ENCODE data around the gene ADCY7. TPM values are rescaled to one million over a fixed set of nuclear protein-coding genes. Genes with fewer than 3 reads are reported as not detected.

Gene ADCY7
- polyA plus RNA-seq, 1 experiment, result 8.5 TPM

GRCh38 chr16:50245417-50246298 is 20.7 kb upstream of the ADCY7 start:
- CTCF ChIA-PET, result interaction anchor here (0.7 to 1.8 kb wide), 7 partner anchors 9 to 420 kb away, joined by 3 to 6 read pairs (median 4); partner anchors contain the start of gene BRD7
- peak overlapping the region; percentile 54 for H3K4me3 ChIP-seq (ENCODE audit: low read depth, low read length)
- peaks cover 23% of the 10 kb centered on the region for H3K27me3 ChIP-seq (ENCODE audit: control insufficient read depth, insufficient read depth, low read length)
- TF ChIP-seq, protein P1, sequence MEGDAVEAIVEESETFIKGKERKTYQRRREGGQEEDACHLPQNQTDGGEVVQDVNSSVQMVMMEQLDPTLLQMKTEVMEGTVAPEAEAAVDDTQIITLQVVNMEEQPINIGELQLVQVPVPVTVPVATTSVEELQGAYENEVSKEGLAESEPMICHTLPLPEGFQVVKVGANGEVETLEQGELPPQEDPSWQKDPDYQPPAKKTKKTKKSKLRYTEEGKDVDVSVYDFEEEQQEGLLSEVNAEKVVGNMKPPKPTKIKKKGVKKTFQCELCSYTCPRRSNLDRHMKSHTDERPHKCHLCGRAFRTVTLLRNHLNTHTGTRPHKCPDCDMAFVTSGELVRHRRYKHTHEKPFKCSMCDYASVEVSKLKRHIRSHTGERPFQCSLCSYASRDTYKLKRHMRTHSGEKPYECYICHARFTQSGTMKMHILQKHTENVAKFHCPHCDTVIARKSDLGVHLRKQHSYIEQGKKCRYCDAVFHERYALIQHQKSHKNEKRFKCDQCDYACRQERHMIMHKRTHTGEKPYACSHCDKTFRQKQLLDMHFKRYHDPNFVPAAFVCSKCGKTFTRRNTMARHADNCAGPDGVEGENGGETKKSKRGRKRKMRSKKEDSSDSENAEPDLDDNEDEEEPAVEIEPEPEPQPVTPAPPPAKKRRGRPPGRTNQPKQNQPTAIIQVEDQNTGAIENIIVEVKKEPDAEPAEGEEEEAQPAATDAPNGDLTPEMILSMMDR (IDR thresholded peaks at IDR 0.05; ENCODE audit: low read depth, low read length), result no peak
- POLR2A ChIA-PET, result interaction anchor here (0.6 kb wide), 1 partner anchor 113 kb away, joined by 10 read pairs; no protein-coding TSS in a partner anchor
- no peaks in the 10 kb centered on the region; the same call in 1 of the 2 replicates for H3K9me3 ChIP-seq (ENCODE audit: control insufficient read depth, insufficient read depth, low read length)
- no peak for DNase-seq (ENCODE audit: low read depth, low spot score)
- no peak overlapping the region for H3K27ac ChIP-seq (ENCODE audit: low read depth, low read length)

GRCh38 chr16:50246299-50247122 is 19.8 kb upstream of the ADCY7 start:
- TF ChIP-seq, protein P1 (IDR thresholded peaks at IDR 0.05; ENCODE audit: low read depth, low read length), result no peak
- no peak overlapping the region for H3K27ac ChIP-seq (ENCODE audit: low read depth, low read length)
- ChIA-PET POLR2A (interaction anchor here (0.6 kb wide), 1 partner anchor 114 kb away, joined by 10 read pairs; no protein-coding TSS in a partner anchor), CTCF (interaction anchor here (0.7 to 1.5 kb wide), 3 partner anchors 8 to 222 kb away, joined by 3 to 6 read pairs (median 3); no protein-coding TSS in a partner anchor)
- peaks cover 23% of the 10 kb centered on the region for H3K27me3 ChIP-seq (ENCODE audit: control insufficient read depth, insufficient read depth, low read length)
- H3K9me3 ChIP-seq (ENCODE audit: control insufficient read depth, insufficient read depth, low read length), result no peaks in the 10 kb centered on the region; the same call in 1 of the 2 replicates
- no peak for DNase-seq (ENCODE audit: low read depth, low spot score)
- H3K4me3 ChIP-seq (ENCODE audit: low read depth, low read length), result peak overlapping the region; percentile 54

DNA sequence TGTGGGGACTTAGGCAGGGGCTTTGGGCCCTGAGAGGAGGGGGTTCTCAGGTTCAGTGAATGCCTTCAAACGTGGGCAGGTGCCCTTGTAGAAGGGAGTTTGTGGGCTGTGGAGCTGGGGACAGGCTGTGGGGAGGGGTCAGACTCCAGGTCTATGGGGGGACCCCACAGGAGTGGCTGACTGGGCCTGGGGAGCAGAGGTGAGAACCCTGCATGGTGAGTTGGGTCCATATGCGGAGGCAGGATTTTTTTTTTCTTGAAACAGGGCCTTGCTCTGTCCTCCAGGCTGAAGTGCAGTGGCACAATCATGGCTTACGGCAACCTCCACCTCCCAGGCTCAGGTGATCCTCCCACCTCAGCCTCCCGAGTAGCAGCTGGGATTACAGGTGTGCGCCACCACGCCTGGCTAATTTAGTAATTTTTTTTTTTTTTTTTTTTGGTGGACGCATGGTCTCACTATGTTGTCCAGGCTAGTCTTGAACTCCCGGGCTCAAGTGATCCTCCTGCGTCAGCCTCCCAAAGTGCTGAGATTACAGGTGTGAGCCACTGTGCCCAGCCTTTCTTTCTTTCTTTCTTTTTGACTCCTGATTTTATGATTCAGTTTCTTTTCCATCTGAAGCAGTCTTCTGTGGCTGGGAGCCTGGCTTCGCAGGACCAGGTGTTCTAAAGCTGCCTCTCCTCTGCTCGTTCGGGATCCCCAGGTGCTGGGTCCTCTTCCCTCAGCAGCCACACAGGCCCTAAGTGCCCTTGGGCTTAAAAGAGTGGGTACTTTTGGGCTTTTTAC is 19.0 kb upstream of the ADCY7 start:
- H3K27me3 ChIP-seq (ENCODE audit: control insufficient read depth, insufficient read depth, low read length), result peaks cover 29% of the 10 kb centered on the region
- ChIA-PET CTCF (interaction anchor here (0.8 to 1.4 kb wide), 2 partner anchors 108 to 223 kb away, joined by 3 to 4 read pairs; no protein-coding TSS in a partner anchor), POLR2A (no interaction called here)
- TF ChIP-seq, protein P1 (IDR thresholded peaks at IDR 0.05; ENCODE audit: low read depth, low read length), result no peak
- H3K9me3 ChIP-seq (ENCODE audit: control insufficient read depth, insufficient read depth, low read length), result no peaks in the 10 kb centered on the region; the same call in 1 of the 2 replicates
- DNase-seq (ENCODE audit: low read depth, low spot score), result no peak
- no peak overlapping the region for H3K4me3 ChIP-seq (ENCODE audit: low read depth, low read length)
- no peak overlapping the region for H3K27ac ChIP-seq (ENCODE audit: low read depth, low read length)

DNA sequence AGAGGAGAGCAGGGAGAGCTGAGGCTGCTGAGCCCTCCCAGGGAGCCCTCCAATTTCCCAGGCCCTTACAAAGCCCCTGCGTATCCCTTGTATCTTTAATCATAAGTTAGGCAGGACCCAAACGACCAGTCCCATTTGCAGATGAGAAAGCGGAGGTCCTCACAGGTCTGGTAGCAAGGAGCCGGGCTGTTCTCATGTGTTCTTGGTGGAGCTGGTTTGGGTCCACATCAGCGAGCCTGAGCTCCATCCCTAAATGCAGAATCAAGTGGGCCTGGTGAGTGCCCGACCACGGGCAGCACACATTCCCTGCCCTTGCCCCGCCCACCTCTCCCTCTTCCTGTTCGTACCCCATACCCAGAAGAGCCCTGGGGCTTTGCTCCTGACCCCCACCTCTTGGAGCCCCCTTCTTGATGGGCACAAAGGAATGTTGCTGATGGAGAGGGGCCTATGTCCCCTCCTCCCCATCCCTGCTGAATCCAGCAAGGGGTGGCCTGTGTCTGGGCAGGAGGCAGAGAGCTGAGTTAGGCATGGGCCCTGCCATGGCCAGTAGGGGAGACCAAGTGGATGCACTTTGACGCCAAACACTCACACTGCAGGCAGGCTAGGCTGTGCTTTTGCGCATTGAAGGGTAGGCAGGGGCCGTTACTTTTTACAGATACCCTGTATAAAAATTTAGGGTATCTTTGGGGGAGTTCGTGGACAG is 18.3 kb upstream of the ADCY7 start:
- ChIA-PET POLR2A (no interaction called here), CTCF (interaction anchor here (0.8 to 1.4 kb wide), 2 partner anchors 108 to 224 kb away, joined by 3 to 4 read pairs; no protein-coding TSS in a partner anchor)
- Histone ChIP-seq H3K9me3 (ENCODE audit: control insufficient read depth, insufficient read depth, low read length) (no peaks in the 10 kb centered on the region; the same call in 1 of the 2 replicates), H3K4me3 (ENCODE audit: low read depth, low read length) (no peak overlapping the region), H3K27me3 (ENCODE audit: control insufficient read depth, insufficient read depth, low read length) (peaks cover 31% of the 10 kb centered on the region), H3K27ac (ENCODE audit: low read depth, low read length) (no peak overlapping the region)
- DNase-seq (ENCODE audit: low read depth, low spot score), result no peak
- TF ChIP-seq, protein P1 (IDR thresholded peaks at IDR 0.05; ENCODE audit: low read depth, low read length), result no peak
